ENCODE data around the gene INSRR. TPM values are rescaled to one million over a fixed set of nuclear protein-coding genes. Genes with fewer than 3 reads are reported as not detected.

INSRR gene
- total RNA-seq, 1 experiment from 2014 or later, result not detected

DNA sequence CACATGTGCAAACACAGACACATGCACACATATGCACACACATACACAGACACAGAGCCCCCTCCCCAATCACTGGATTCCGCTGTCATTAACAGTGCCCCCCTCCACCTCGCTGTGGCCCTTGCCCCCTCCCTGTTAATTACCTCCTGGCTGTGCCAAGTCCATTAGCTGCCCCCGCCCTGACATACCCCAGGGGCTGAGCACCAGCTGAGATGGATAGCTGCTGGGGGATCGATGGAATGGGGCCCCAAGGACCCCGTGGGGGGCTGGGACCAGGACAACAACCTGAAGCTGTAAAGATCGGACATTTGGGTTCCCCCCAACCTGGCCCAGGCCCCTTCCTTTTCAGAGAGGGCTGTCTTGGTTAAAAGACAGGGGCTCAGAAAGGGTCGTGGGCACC is 25.0 kb upstream of the INSRR start:
- Histone ChIP-seq H4K20me1 (ENCODE audit: low read length) (no peaks in the 10 kb centered on the region), H2AFZ (ENCODE audit: low read length) (no peak overlapping the region), H3K9me2 (replicated peaks; ENCODE audit: low read length) (no peaks in the 10 kb centered on the region), H3K79me2 (ENCODE audit: low read length) (no peaks in the 10 kb centered on the region), H3K4me2 (ENCODE audit: low read length) (no peak overlapping the region), H3K4me1 (ENCODE audit: insufficient read depth, low read length) (no peaks in the 10 kb centered on the region), H3F3A (ENCODE audit: low read length, unreplicated experiment) (no peaks in the 10 kb centered on the region), H3K4me3 (ENCODE audit: low read length) (no peak overlapping the region), H3K9me3 (ENCODE audit: low read length) (no peaks in the 10 kb centered on the region), H3K27ac (ENCODE audit: low read length) (no peak overlapping the region), H3K36me3 (ENCODE audit: low read depth, low read length) (no peaks in the 10 kb centered on the region), H3K9ac (ENCODE audit: low read length) (no peak overlapping the region), H3K27me3 (ENCODE audit: low read length) (no peaks in the 10 kb centered on the region)
- ChIA-PET POLR2A (ENCODE audit: unreplicated experiment) (no interaction called here), CTCF (no interaction called here)
- no TSS peak for BruUV-seq (replicated peaks)
- DNase-seq (no peak), ATAC-seq (no peak)
- TF ChIP-seq EZH2 (IDR thresholded peaks at IDR 0.05; ENCODE audit: low read length, unreplicated experiment) (no peak), EZH2phosphoT487 (IDR thresholded peaks at IDR 0.05; ENCODE audit: borderline replicate concordance, low read length) (no peak)
- TF ChIP-seq, protein P1, sequence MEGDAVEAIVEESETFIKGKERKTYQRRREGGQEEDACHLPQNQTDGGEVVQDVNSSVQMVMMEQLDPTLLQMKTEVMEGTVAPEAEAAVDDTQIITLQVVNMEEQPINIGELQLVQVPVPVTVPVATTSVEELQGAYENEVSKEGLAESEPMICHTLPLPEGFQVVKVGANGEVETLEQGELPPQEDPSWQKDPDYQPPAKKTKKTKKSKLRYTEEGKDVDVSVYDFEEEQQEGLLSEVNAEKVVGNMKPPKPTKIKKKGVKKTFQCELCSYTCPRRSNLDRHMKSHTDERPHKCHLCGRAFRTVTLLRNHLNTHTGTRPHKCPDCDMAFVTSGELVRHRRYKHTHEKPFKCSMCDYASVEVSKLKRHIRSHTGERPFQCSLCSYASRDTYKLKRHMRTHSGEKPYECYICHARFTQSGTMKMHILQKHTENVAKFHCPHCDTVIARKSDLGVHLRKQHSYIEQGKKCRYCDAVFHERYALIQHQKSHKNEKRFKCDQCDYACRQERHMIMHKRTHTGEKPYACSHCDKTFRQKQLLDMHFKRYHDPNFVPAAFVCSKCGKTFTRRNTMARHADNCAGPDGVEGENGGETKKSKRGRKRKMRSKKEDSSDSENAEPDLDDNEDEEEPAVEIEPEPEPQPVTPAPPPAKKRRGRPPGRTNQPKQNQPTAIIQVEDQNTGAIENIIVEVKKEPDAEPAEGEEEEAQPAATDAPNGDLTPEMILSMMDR (conservative IDR thresholded peaks at IDR 0.05; ENCODE audit: low read depth, low read length), result no peak
- intact Hi-C loops (cut with micrococcal nuclease), result no loop called here

DNA sequence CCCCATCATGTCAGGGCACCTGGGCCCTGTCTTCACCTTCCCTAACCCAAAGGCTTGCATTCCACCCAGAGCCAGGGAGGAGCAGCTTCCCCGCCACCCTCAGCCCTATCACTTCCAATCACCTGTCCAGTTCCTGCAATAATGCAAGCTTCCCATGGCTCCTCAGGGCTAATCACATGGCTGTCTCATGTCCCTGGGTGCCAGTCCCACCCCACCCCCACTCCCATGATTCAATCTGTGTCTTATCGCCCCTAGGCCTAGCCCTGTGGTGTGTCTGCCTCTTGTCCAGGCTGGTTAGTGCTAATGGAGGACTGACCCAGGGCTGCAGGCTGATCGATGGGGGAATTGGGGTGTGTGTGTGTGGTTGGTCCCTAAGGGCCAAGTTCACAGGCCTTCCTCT is 23.6 kb upstream of the INSRR start:
- TF ChIP-seq EZH2phosphoT487 (IDR thresholded peaks at IDR 0.05; ENCODE audit: borderline replicate concordance, low read length) (no peak), EZH2 (IDR thresholded peaks at IDR 0.05; ENCODE audit: low read length, unreplicated experiment) (no peak)
- TF ChIP-seq, protein P1 (conservative IDR thresholded peaks at IDR 0.05; ENCODE audit: low read depth, low read length), result no peak
- CTCF ChIA-PET, result no interaction called here
- no TSS peak for BruUV-seq (replicated peaks)
- no peak overlapping the region for H2AFZ ChIP-seq (ENCODE audit: low read length)
- H3K27ac ChIP-seq (ENCODE audit: low read length), result no peak overlapping the region
- H3K9ac ChIP-seq (ENCODE audit: low read length), result no peak overlapping the region
- no peak overlapping the region for H3K4me2 ChIP-seq (ENCODE audit: low read length)
- POLR2A ChIA-PET (ENCODE audit: unreplicated experiment), result no interaction called here
- no peak overlapping the region for H3K4me3 ChIP-seq (ENCODE audit: low read length)
- no peaks in the 10 kb centered on the region for H3K4me1 ChIP-seq (ENCODE audit: insufficient read depth, low read length)
- H3K27me3 ChIP-seq (ENCODE audit: low read length), result no peaks in the 10 kb centered on the region
- H3K36me3 ChIP-seq (ENCODE audit: low read depth, low read length), result no peaks in the 10 kb centered on the region
- no peaks in the 10 kb centered on the region for H4K20me1 ChIP-seq (ENCODE audit: low read length)
- no peaks in the 10 kb centered on the region for H3F3A ChIP-seq (ENCODE audit: low read length, unreplicated experiment)
- intact Hi-C loops (cut with micrococcal nuclease), result no loop called here
- ATAC-seq (no peak), DNase-seq (no peak)
- no peaks in the 10 kb centered on the region for H3K9me3 ChIP-seq (ENCODE audit: low read length)
- H3K9me2 ChIP-seq (replicated peaks; ENCODE audit: low read length), result no peaks in the 10 kb centered on the region
- H3K79me2 ChIP-seq (ENCODE audit: low read length), result no peaks in the 10 kb centered on the region

DNA sequence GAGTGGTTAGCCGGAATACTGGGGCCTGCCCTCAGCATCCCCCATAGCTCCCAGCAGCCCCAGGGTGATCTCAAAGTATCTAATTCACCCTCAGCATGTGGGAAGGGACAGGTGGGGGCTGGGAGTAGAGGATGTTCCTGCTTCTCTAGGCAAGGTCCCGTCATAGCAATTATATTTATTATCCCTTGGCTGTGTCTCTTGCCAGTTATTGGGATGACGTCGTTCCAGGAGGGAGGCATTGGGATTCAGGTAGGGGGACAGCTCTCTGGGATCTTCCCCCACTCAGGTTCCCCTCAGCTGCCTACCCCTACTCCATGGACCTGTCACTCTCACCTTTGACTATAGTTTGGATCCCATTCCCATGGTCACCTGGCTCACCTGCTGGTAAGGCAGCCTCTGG is 22.7 kb upstream of the INSRR start:
- H3K9ac ChIP-seq (ENCODE audit: low read length), result no peak overlapping the region
- H2AFZ ChIP-seq (ENCODE audit: low read length), result no peak overlapping the region
- no peaks in the 10 kb centered on the region for H3F3A ChIP-seq (ENCODE audit: low read length, unreplicated experiment)
- ATAC-seq (no peak), DNase-seq (no peak)
- H3K79me2 ChIP-seq (ENCODE audit: low read length), result no peaks in the 10 kb centered on the region
- H3K9me2 ChIP-seq (replicated peaks; ENCODE audit: low read length), result no peaks in the 10 kb centered on the region
- no peaks in the 10 kb centered on the region for H3K4me1 ChIP-seq (ENCODE audit: insufficient read depth, low read length)
- BruUV-seq (replicated peaks), result no TSS peak
- no peak overlapping the region for H3K4me2 ChIP-seq (ENCODE audit: low read length)
- H3K27me3 ChIP-seq (ENCODE audit: low read length), result no peaks in the 10 kb centered on the region
- POLR2A ChIA-PET (ENCODE audit: unreplicated experiment), result no interaction called here
- CTCF ChIA-PET, result no interaction called here
- H3K4me3 ChIP-seq (ENCODE audit: low read length), result no peak overlapping the region
- H3K27ac ChIP-seq (ENCODE audit: low read length), result no peak overlapping the region
- H3K36me3 ChIP-seq (ENCODE audit: low read depth, low read length), result no peaks in the 10 kb centered on the region
- no peaks in the 10 kb centered on the region for H4K20me1 ChIP-seq (ENCODE audit: low read length)
- H3K9me3 ChIP-seq (ENCODE audit: low read length), result no peaks in the 10 kb centered on the region
- TF ChIP-seq EZH2phosphoT487 (IDR thresholded peaks at IDR 0.05; ENCODE audit: borderline replicate concordance, low read length) (no peak), EZH2 (IDR thresholded peaks at IDR 0.05; ENCODE audit: low read length, unreplicated experiment) (no peak)
- TF ChIP-seq, protein P1 (conservative IDR thresholded peaks at IDR 0.05; ENCODE audit: low read depth, low read length), result no peak
- intact Hi-C loops (cut with micrococcal nuclease), result no loop called here

All from PC-3 (cell line).